GM19193 (cell line): ENCODE data around the gene CFDP1.

Experiments used
- POLR2A ChIP-seq: IDR thresholded peaks from 4 replicates; pipeline ENCODE4 v1.6.1; 2011; ENCODE audit not compliant: insufficient read depth, insufficient read length; ENCODE audit errors: extremely low read depth

The CFDP1 gene

DNA sequence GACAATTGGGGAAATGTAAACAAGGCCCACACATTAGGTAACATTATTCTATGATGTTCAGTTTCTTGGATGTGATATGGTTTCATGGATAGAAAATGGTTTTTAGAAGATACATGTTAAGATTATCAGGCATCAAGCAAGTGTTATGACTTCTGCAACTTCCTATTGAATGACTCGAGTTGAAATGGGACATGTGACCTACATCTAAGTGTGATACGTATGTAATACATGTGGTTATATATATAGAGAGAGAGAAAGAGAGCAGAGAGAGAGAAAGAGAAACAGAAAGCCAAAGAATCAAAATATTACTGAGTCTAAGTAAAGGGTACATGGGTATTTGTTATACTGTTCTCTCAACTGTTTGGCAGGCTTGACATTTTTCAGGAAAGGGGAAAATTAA is 29.5 kb upstream of the CFDP1 start:
- TF ChIP-seq POLR2A: no peak

DNA sequence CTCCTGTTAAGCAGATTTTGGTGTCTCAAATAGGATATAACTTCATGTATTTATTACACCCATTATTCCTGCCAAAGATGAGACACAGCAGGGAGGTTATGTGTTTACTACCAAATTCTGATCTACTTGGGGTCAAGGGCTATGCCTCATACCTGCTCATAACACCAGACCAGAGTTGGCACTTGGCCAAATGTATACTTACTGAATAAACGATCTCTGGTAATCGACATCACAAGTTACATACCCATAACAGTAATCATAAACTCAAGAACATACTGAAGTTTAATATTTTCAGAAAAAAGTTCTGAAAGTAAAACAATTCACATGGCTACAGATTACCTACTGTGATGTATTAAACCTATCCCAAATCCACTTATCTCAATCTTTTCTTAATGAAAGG is 28.3 kb upstream of the CFDP1 start:
- TF ChIP-seq POLR2A: no peak

DNA sequence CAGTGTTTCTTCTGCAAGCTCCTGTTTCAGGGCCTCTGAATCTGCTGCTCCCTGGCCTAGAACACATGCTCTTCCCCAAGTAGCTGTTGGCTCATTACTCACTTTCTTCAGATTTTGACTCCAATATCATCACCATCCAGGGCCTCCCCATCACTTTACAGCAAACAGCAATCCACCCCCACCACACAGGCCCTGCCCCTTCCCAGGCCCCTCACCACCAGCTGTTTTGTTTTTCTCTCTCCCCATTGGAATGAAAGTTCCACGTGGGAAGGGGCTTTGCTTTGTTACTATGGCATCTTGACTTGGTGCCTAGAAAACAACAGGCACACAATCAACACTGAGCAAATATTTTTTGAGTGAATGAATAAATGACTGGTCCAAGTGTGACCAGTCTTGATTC is 27.1 kb upstream of the CFDP1 start:
- no peak for TF ChIP-seq POLR2A

DNA sequence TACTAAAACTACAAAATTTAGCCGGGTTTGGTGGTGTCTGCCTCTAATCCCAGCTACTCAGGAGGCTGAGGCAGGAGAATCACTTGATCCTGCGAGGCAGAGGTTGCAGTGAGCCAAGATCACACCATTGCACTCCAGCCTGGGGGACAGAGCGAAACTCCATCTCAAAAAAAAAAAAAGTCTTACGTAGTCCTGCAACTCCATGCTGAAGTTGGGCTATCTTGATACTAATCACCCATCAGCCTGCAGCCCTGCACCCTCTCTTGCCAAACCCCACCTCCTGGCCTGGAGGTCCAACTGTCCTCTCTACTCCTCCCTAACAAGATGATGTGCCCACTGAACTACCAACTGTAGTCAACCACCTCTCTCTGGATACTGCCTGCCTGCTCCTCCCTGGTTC is 26.4 kb upstream of the CFDP1 start:
- TF ChIP-seq POLR2A: no peak

DNA sequence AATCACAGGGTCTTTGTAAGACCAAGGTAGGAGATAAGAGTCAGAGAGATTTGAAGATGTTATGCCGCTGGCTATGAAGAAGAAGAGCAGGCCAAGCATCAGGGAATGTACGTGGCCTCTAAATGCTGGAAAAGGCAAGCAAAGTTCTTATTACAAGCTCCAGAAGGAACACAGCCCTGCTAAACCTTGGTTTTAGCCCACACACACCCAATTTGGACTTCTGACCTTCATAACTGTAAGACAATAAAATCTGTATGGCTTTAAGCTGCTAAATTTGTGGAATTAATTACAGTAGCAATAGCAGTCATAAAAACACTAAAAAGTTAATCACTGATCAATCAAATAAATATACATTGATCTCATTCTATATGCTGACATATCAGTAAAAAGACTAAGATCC is 25.1 kb upstream of the CFDP1 start:
- no peak for TF ChIP-seq POLR2A

DNA sequence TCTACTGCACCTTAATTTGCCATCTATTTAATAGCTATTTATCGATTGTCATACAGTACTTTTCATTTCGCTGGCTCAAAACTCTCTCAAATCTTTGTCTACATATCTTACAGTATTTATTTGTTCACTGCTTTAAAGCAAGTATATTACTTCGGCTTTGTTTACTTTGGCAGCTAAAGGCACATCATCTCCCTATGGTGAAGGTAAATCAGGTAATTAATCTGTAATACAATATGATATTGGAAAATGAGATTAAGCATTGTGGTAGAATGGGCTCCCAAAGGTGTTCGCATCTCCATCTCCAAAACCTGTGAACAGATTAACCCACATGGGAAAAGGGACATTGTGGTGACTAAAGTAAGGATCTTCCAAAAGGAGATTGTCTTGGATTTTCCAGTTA is 24.7 kb upstream of the CFDP1 start:
- no peak for TF ChIP-seq POLR2A

DNA sequence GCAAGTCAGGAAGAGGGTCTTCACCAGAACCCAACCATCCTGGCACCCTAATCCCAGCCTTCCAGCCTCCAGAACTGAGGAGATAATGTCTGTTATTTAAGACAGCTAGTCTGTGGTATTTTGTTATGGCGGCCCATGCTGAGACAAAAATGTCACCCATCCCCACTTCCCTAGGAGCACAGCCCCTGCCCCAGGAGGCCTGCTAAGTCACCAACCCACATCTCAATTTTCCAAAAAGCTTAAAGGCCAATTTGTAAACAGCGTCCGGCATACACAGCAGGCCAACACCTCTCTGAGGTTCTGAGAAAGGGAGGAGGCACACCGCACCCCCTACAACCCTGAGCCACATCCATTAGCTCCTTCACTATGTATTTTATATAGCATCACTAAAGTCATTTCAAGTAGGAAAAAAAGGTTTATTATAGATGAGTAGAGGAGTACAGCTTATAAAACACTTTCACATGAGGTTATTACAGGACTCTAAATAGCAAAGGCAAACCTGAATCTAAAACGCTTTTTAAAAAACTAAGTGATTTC is 24.2 kb upstream of the CFDP1 start:
- no peak for TF ChIP-seq POLR2A

DNA sequence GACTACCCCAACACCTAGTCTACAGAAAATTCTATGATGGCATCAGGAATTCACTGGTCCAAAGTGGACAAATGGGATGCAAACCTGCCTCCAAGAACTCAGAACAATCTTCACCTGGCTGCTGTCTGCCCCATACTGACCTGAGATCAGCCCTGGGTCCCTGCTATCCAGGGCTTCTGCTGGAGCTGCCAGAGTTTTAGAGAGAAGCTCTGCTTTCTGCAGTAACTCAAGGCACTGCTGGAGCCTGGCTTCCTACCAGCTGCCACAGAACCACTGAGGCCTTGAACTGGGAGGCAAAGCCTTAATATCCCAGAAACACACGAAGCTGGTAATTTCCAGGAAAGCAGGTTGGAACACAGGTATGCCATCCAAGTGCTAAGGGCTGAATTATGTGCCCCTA is 23.7 kb upstream of the CFDP1 start:
- no peak for TF ChIP-seq POLR2A

DNA sequence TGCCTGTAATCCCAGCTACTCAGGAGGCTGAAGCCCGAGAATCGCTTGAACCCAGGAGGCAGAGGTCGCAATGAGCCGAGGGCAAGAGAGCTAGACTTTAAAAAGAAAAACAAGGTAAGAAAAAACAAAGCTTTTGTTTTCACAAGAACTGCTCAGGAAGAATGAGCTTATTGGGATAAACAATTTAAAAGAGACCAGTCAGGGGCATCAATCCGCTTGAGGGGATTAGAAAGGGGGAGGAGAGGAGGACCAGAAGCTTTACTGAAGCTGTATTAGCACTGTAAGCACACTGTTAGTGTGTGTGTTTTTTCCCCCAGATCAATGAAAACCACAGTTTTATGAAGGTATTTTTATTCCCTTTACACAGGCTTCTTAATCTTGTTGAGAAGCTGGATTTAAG is 22.4 kb upstream of the CFDP1 start:
- no peak for TF ChIP-seq POLR2A

DNA sequence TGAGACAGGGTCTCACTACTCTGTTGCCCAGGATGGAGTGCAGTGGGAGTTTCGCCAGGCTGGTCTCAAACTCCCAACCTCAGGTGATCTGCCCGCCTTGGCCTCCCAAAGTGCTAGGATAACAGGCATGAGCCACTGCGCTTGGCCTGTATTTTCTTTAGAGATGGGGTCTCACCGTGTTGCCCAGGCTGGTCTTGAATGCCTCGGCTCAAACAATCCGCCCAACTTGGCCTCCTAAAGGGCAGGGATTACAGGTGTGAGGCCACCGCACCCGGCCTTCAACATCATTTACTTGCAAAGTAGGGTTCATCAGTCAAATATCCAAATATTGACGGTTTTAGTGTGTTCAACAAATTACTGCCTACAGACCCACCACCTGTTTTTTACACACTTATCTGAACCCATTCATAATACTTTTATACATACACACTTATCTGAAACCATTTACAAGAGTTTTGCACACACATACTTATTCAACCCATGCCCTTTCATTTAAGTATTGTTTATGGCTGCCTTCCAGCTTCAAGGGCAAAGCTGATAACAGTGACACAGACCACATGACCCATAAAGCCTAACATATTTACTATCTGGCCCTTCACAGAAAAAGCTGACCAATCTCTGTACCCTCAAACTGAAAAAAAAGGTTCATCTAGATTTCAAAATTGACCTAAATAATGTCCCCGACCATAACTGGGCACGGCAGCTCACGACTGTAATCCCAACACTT is 19.3 kb upstream of the CFDP1 start:
- no peak for TF ChIP-seq POLR2A

DNA sequence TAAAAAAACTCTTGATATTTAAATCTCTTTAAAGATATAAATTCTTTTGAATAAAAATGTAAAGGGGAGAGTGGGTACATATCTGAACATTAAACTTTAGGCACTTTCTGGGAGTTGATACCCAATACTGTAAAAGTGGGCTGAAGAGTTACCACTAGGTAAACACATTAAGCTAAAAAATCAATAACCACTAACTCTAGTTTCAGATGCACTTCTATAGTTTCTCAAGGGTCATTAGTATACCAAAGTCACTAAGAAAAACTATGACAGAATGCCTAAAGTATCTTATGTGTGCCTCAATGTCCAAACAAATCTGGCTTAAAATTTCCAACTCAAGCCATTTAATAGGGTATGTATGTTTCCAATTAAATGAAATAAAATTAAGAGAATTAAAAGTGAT is 13.1 kb upstream of the CFDP1 start:
- TF ChIP-seq POLR2A: no peak

DNA sequence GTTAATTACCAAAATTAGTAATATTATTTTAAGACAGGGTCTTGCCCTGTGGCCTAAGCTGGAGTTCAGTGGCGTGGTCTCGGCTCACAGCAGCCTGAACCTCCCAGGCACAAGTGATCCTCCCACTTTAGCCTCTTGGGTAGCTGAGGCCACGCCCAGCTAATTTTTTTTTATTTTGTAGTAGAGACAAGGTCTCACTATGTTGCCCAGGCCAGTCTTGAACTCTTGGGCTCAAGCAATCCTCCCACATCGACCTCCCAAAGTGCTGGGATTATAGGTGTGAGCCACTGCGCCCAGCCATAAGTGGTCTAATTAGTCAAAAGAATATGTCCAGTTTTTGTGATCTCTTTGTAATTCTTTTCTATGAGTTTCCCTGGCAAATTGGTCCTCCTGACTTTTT is 12.0 kb upstream of the CFDP1 start:
- no peak for TF ChIP-seq POLR2A

DNA sequence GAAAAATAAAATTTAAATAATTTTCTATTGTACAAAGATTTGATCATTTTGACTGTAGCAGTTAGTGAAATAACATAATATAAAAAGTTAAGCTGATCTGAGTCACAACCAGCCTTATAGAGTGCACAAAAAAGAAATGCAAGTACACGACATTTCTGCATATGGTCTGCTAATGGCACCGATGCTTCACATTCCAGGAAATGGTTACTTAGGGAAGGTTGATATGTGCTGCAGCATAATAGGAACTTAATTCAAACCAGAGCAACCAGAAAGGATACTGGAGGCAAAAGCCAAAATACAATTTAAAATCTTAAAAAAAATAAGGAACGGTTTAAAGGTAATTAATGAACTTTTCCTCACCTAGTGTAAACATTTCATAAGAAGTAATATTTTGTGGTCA is 10.0 kb upstream of the CFDP1 start:
- TF ChIP-seq POLR2A: no peak

DNA sequence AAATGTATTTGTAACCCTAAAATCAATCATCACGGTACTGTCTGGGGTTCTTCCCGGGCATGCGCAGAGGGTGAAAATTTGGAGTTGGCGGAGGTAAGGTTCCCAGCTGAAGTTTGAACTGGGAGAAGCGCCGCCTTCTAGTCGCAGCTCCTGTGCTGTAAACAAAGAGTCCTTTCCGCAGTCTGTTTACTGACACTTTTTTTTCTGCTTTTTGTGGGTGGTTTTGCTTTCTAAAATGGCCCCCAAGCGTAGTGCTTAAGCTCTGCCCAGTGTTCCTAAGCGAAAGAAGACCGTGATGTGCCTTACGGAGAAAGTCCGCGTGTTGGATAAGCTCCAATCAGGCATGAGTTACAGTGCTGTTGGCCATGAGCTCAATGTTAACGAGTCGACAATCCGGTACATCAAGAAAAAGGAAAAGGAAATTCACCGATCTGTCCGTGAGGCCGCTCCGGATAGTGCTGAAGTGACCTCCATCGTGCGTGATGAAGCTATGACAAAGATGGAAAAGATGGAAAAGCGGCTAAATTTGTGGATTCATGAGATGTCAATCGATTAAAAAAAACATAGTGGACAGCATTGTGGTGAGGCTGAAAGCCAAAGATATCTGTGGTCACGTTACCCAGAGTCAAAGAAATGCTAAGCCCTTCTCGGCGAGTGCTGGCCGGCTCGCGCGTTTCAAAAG is 570 bp upstream of the CFDP1 start:
- peak; percentile 9 for TF ChIP-seq POLR2A

DNA sequence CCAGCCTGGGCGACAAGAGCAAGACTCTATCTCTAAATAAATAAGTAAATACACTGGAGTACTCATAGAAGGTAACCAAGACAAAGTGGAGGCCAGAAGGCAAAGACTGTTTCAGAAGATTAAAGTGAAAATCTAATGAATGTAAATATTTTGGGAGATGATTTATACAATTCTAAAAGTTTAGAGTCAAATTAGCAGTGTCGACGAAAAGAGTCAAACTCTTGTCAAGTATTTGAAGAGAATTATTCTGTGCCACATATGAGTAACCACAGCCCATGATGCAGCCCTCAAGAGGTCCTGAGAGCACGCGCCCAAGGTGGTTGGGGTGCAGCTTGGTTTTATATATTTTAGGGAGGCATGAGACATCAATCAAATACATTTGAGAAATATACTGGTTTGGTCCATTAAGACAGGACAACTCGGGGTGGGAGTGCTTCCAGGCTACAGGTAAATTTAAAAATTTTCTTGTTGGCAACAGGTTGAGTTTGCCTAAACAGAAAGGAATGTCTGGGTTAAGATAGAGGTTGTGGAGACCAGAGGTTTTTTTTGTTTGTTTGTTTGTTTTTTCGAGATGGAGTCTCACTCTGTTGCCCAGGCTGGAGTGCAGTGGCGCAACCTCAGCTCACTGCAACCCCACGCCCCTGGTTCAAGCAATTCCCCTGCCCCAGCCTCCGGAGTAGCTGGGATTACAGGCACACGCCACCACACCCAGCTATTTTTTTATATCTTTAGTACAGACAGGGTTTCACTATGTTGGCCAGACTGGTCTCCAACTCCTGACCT is 3.5 kb downstream of the CFDP1 start:
- no peak for TF ChIP-seq POLR2A

DNA sequence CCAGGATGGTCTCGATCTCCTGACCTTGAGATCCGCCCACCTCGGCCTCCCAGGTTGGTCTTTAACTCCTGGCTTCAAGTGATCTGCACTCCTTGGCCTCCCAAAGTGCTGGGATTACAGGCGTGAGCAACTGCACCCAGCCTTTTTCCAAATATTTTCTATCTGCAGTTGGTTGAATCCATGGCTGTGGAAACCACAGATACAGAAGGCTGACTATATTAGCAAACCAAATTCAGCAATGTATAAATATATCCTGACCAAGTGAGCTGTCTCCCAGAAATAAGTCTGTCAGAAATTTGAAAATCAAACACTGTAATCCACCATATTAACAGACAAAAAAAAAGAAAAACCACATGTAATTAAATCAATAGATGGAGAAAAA is 9.6 kb downstream of the CFDP1 start:
- no peak for TF ChIP-seq POLR2A

DNA sequence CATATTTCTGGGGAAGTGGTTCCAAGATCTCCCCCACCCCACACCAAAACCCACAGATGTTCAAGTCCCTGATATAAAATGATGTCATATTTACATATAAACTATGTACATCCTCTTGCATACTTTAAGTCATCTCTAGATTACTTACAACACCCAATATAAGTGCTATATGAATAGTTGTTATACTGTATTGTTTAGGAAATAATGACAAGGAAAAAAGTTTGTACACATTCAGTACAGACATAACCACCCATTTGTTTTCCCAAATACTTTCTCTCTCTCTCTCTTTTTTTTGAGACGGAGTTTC is 11.5 kb downstream of the CFDP1 start:
- TF ChIP-seq POLR2A: no peak
